ENCODE data around the gene GOLPH3. TPM values are rescaled to one million over a fixed set of nuclear protein-coding genes. Genes with fewer than 3 reads are reported as not detected.

GOLPH3 gene
- polyA plus RNA-seq, 1 donor from 2014 or later = 75.8 TPM

DNA sequence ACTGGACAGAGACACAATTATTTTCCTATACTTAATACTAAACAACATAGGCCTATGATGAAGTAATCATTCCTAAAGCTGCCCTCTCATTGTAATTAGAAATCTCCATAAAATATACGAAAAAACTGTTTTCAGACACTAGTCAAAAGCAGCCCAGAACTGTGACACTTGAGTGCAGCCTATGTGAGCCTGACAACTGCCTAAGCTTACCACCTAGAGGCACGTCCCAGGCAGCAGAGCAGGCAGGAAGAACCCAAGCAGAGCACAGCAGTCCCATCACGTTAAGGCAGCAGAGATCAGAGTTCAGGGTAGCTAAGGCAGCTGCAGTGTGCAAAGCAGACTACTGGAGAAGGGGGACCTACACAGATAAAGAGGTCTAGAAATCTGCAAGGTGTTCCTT, 46.4 kb downstream of the GOLPH3 start (continued):
- TF ChIP-seq, protein P1, sequence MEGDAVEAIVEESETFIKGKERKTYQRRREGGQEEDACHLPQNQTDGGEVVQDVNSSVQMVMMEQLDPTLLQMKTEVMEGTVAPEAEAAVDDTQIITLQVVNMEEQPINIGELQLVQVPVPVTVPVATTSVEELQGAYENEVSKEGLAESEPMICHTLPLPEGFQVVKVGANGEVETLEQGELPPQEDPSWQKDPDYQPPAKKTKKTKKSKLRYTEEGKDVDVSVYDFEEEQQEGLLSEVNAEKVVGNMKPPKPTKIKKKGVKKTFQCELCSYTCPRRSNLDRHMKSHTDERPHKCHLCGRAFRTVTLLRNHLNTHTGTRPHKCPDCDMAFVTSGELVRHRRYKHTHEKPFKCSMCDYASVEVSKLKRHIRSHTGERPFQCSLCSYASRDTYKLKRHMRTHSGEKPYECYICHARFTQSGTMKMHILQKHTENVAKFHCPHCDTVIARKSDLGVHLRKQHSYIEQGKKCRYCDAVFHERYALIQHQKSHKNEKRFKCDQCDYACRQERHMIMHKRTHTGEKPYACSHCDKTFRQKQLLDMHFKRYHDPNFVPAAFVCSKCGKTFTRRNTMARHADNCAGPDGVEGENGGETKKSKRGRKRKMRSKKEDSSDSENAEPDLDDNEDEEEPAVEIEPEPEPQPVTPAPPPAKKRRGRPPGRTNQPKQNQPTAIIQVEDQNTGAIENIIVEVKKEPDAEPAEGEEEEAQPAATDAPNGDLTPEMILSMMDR (IDR thresholded peaks at IDR 0.05; ENCODE audit: poor library complexity, severe bottlenecking) = no peak

DNA sequence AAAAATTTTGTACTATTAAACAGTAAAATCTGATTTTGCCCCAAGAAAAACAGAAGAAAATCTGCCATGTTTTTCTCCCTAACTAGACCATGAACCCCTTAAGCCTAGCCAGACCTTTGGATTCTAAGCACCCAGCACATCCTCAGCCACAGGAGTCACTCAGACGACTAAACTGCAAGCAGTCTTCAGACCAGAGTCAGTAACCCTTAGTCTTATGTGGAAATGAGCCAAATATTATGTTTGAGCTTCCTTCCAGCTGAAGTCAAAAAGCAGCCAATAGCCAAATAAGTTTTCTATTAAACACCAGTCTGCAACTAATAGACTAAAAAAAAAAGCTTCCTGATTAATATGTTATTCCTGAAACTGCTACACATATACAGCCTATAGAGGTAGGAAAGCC, 47.4 kb downstream of the GOLPH3 start:
- no peaks in the 10 kb centered on the region for H4K20me1 ChIP-seq (ENCODE audit: insufficient read depth)
- no peak overlapping the region for H3K27ac ChIP-seq (ENCODE audit: low read length)
- H2AFZ ChIP-seq (ENCODE audit: low read depth, low read length) = no peak overlapping the region
- no peaks in the 10 kb centered on the region for H3F3A ChIP-seq (ENCODE audit: insufficient read depth, low read length, poor library complexity, severe bottlenecking)
- peaks cover 10% of the 10 kb centered on the region for H3K79me2 ChIP-seq (replicated peaks; ENCODE audit: insufficient read depth, low read length)
- H3K9ac ChIP-seq (ENCODE audit: low read length) = no peak overlapping the region
- TF ChIP-seq, protein P2, sequence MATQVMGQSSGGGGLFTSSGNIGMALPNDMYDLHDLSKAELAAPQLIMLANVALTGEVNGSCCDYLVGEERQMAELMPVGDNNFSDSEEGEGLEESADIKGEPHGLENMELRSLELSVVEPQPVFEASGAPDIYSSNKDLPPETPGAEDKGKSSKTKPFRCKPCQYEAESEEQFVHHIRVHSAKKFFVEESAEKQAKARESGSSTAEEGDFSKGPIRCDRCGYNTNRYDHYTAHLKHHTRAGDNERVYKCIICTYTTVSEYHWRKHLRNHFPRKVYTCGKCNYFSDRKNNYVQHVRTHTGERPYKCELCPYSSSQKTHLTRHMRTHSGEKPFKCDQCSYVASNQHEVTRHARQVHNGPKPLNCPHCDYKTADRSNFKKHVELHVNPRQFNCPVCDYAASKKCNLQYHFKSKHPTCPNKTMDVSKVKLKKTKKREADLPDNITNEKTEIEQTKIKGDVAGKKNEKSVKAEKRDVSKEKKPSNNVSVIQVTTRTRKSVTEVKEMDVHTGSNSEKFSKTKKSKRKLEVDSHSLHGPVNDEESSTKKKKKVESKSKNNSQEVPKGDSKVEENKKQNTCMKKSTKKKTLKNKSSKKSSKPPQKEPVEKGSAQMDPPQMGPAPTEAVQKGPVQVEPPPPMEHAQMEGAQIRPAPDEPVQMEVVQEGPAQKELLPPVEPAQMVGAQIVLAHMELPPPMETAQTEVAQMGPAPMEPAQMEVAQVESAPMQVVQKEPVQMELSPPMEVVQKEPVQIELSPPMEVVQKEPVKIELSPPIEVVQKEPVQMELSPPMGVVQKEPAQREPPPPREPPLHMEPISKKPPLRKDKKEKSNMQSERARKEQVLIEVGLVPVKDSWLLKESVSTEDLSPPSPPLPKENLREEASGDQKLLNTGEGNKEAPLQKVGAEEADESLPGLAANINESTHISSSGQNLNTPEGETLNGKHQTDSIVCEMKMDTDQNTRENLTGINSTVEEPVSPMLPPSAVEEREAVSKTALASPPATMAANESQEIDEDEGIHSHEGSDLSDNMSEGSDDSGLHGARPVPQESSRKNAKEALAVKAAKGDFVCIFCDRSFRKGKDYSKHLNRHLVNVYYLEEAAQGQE (IDR thresholded peaks at IDR 0.05; ENCODE audit: borderline replicate concordance) = no peak
- TF ChIP-seq RAD21 (conservative IDR thresholded peaks at IDR 0.05) = no peak
- no peak for TF ChIP-seq EZH2 (IDR thresholded peaks at IDR 0.05; ENCODE audit: borderline replicate concordance, insufficient read depth, low read length, poor library complexity, severe bottlenecking)
- TF ChIP-seq POLR2AphosphoS5 (IDR thresholded peaks at IDR 0.05) = no peak
- TF ChIP-seq SMC3 (conservative IDR thresholded peaks at IDR 0.05; ENCODE audit: poor library complexity) = no peak
- TF ChIP-seq EP300 (conservative IDR thresholded peaks at IDR 0.05; ENCODE audit: poor library complexity, severe bottlenecking) = no peak
- TF ChIP-seq, protein P1 (IDR thresholded peaks at IDR 0.05; ENCODE audit: poor library complexity, severe bottlenecking) = no peak
- no peak for TF ChIP-seq MXI1 (conservative IDR thresholded peaks at IDR 0.05; ENCODE audit: poor library complexity, severe bottlenecking)
- TF ChIP-seq TAF1 (IDR thresholded peaks at IDR 0.05; ENCODE audit: low read depth) = no peak
- H3K9me3 ChIP-seq (ENCODE audit: low read length) = no peaks in the 10 kb centered on the region
- H3K4me3 ChIP-seq (ENCODE audit: low read length) = no peak overlapping the region
- peaks cover 5% of the 10 kb centered on the region for H3K36me3 ChIP-seq (ENCODE audit: insufficient read depth, low read length)
- H3K4me2 ChIP-seq (ENCODE audit: low read length) = no peak overlapping the region
- no peaks in the 10 kb centered on the region for H3K27me3 ChIP-seq (ENCODE audit: insufficient read depth, low read depth, low read length)
- H3K9me2 ChIP-seq (ENCODE audit: insufficient read depth, low read length) = no peaks in the 10 kb centered on the region

Data from neural cell (in vitro differentiated cells).